ENCODE measurements around the gene CACNA1A.

CACNA1A gene

GRCh38 chr19:13303381-13304129 lies 202.7 kb downstream of the CACNA1A start:
- DNase-seq (ENCODE audit: low read depth in 1 of 2, low spot score in 1 of 2), result no peak
- TF ChIP-seq SPI1 (IDR thresholded peaks at IDR 0.05; ENCODE audit: borderline replicate concordance, low read depth) (no peak), REST (IDR thresholded peaks at IDR 0.05; ENCODE audit: insufficient replicate concordance, low read depth) (no peak), CTCF (IDR thresholded peaks at IDR 0.05; ENCODE audit: insufficient read depth, low read length) (no peak), GABPA (IDR thresholded peaks at IDR 0.05; ENCODE audit: low read depth) (no peak), POLR2AphosphoS5 (IDR thresholded peaks at IDR 0.05; ENCODE audit: low read depth) (no peak)
- Histone ChIP-seq H3K27ac (replicated peaks) (no peak overlapping the region), H3K4me3 (replicated peaks; ENCODE audit: insufficient read depth, low read length) (no peak overlapping the region), H3K27me3 (ENCODE audit: insufficient read depth, poor library complexity, severe bottlenecking) (peaks cover 7% of the 10 kb centered on the region)

GRCh38 chr19:13302526-13303270 lies 203.6 kb downstream of the CACNA1A start:
- peaks cover 7% of the 10 kb centered on the region for H3K27me3 ChIP-seq (ENCODE audit: insufficient read depth, poor library complexity, severe bottlenecking)
- no peak overlapping the region for H3K4me3 ChIP-seq (replicated peaks; ENCODE audit: insufficient read depth, low read length)
- TF ChIP-seq GABPA (IDR thresholded peaks at IDR 0.05; ENCODE audit: low read depth), result no peak
- no peak for TF ChIP-seq POLR2AphosphoS5 (IDR thresholded peaks at IDR 0.05; ENCODE audit: low read depth)
- no peak for TF ChIP-seq REST (IDR thresholded peaks at IDR 0.05; ENCODE audit: insufficient replicate concordance, low read depth)
- no peak for TF ChIP-seq CTCF (IDR thresholded peaks at IDR 0.05; ENCODE audit: insufficient read depth, low read length)
- TF ChIP-seq SPI1 (IDR thresholded peaks at IDR 0.05; ENCODE audit: borderline replicate concordance, low read depth), result no peak
- DNase-seq (ENCODE audit: low read depth in 1 of 2, low spot score in 1 of 2), result no peak
- no peak overlapping the region for H3K27ac ChIP-seq (replicated peaks)

- Histone ChIP-seq H3K27ac (replicated peaks) (no peak overlapping the region), H3K4me3 (replicated peaks; ENCODE audit: insufficient read depth, low read length) (no peak overlapping the region), H3K27me3 (ENCODE audit: insufficient read depth, poor library complexity, severe bottlenecking) (peaks cover 7% of the 10 kb centered on the region)
- DNase-seq (ENCODE audit: low read depth in 1 of 2, low spot score in 1 of 2), result no peak
- TF ChIP-seq POLR2AphosphoS5 (IDR thresholded peaks at IDR 0.05; ENCODE audit: low read depth) (no peak), CTCF (IDR thresholded peaks at IDR 0.05; ENCODE audit: insufficient read depth, low read length) (no peak), SPI1 (IDR thresholded peaks at IDR 0.05; ENCODE audit: borderline replicate concordance, low read depth) (no peak), REST (IDR thresholded peaks at IDR 0.05; ENCODE audit: insufficient replicate concordance, low read depth) (no peak), GABPA (IDR thresholded peaks at IDR 0.05; ENCODE audit: low read depth) (no peak)
These were observed 204.5 kb downstream of the CACNA1A start for GRCh38 chr19:13301627-13302334.
